H1 (cell line): Measurements from ENCODE around the gene SARS2. TPM values are rescaled to one million over a fixed set of nuclear protein-coding genes. Genes with fewer than 3 reads are reported as not detected.

ENCODE experiments used
- CHD2 ChIP-seq: IDR thresholded peaks from 2 replicates; pipeline ENCODE4 v1.6.1; 2012; ENCODE audit warnings: low read length, improper control_type of control experiment
- HDAC2 ChIP-seq, 2 experiments: fragments of 300-600 bp in 1 of 2; sonication (generic) in 1 of 2; IDR thresholded peaks; 2 replicates each; pipeline ENCODE4 v1.6.1; 2011 to 2012; ENCODE audit warnings: low read depth in 2 of 2, low read length in 2 of 2, mild to moderate bottlenecking in 2 of 2, moderate library complexity in 2 of 2, borderline replicate concordance in 1 of 2, inconsistent platforms in 1 of 2
- RAD21 ChIP-seq, 2 experiments: IDR thresholded peaks in 1 of 2; conservative IDR thresholded peaks in 1 of 2; 2 replicates each; pipeline ENCODE4 v1.6.1; 2011; ENCODE audit warnings: low read depth in 2 of 2, low read length in 2 of 2, improper control_type of control experiment in 1 of 2, inconsistent platforms in 1 of 2, mild to moderate bottlenecking in 1 of 2, moderate library complexity in 1 of 2
- polyA plus RNA-seq, 7 experiments: library from polyadenylated mRNA; depleted of rRNA in 3 of 7; stranded (reverse) in 5 of 7; unstranded in 2 of 7; fragments of >200 nt in 5 of 7; fragments of 200-250 nt in 2 of 7; gene quantifications; 1 replicate in 5 of 7; 2 replicates in 1 of 7; 4 replicates in 1 of 7; pipeline versions ENCODE4 v1.2.1 to v1.2.3, GENCODE V29; 2011 to 2013; ENCODE audit warnings: missing spikeins in 2 of 7, mixed read lengths in 2 of 7
- total RNA-seq: library from RNA; stranded (reverse); fragmentation: NEBNext Ultra II Directional; extraction: Animal tissue kit (Norgen Biotek cat#: 25700); gene quantifications from 2 replicates; pipeline ENCODE4 v1.2.1, GENCODE V29; 2021

SARS2 gene
- total and polyA plus RNA-seq, 2 of the 8 experiments (the other 6 are each of a cell fraction or from before 2014, with no cell fraction given): 68.0 to 102 TPM

DNA sequence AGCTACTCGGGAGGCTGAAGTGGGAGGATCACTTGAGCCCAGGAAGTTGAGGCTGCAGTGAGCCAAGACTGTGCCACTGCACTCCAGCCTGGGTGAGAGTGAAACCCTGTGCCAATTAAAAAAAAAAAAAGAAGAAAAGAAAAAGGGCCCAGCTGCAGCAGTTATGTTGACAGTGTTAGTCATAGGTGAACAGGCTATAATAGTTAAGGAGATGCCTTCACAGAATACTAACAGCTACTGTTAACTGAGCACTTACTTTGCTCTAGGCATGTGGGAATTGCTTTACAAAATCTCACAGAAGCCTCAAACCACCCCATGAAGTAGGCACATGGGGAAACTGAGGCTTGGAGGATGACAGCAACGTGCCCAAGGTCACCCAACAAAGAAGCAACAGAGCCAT is 41.1 kb upstream of the SARS2 start (continued):
- TF ChIP-seq HDAC2 (IDR thresholded peaks at IDR 0.05; ENCODE audit: borderline replicate concordance in 1 of 2, low read depth in 2 of 2, low read length in 2 of 2): no peak
- TF ChIP-seq CHD2: no peak
- TF ChIP-seq RAD21 (IDR thresholded peaks at IDR 0.05 in 1 of 2, conservative IDR thresholded peaks at IDR 0.05 in 1 of 2; ENCODE audit: low read depth in 2 of 2, low read length in 2 of 2): no peak
